Activated CD4-positive, alpha-beta T cell treated with anti-CD3 and anti-CD28 coated beads for 24 hours (primary cell): ENCODE measurements around the gene PNMA5.
"Not testable (repeated sequence)": the region's sequence is repeated elsewhere in the genome, so short reads cannot be mapped to it uniquely, and the experiment has no call there.

ENCODE experiments used
- DNase-seq, 2 donors: peaks; one replicate each; pipeline ENCODE4 v3.0.0-alpha.2; 2020; ENCODE audit warnings: low read depth in 2 of 2

The PNMA5 gene

DNA sequence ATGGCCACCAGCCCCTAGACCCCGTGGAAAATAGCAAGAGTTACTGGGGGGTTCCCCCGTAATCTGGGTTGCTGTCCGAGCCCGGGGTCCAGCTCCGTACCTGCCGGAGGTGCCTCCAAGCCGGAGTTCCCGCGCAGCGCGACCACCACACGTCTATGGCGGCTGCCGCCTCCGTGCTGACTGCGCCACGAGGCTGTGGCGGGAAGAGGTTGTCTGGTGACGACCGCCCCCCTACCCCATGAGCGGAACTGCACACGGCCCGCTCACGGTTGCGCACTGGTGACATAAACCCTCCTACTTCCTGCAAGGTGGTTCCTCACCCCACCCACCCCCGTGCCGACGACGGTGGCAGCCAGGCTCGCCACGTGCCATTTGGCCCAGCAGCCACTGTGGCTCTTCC, at the start of gene PNMA5:
Gene PNMA5 (minus strand): TSS at position 184 of the 400 bp plus-strand sequence. CDS start 2,518 bp downstream, outside the sequence.
- no peak for DNase-seq

DNA sequence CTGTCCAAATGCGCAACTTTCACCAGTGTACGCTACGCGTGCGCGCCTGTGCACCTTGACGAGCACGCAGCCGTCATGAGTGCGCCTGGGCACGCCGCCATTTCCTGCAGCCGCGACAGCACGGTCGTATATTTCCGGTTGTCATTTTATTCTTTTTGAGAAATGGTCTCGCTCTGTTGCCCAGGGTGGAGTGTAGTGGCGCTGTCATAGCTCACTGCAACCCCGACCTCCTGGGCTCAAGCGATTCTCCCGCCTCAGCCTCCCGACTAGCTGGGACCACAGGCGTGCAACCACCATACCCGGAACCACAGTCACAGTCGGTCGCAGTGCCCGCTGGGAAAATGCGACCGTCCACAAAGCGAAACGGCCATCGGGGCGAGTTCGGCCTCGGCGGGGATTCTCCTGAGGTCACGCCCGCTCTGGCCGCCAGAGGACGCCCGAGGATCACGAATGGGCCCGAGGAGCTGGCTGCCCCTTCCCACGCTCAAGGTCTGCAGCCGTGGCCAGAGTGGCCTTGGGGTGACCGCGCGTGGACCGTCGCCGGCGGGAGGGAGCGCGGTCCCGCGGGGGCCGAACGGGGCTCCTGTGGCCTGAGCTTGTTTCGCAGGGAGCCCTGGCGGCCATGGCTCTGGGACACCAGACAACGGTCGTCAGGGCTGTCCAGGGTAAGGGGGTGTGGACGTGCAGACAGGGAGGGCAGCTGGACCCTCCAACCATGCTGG, 38.6 kb upstream of the PNMA5 start:
- peak; percentile 37 to 47 for DNase-seq

DNA sequence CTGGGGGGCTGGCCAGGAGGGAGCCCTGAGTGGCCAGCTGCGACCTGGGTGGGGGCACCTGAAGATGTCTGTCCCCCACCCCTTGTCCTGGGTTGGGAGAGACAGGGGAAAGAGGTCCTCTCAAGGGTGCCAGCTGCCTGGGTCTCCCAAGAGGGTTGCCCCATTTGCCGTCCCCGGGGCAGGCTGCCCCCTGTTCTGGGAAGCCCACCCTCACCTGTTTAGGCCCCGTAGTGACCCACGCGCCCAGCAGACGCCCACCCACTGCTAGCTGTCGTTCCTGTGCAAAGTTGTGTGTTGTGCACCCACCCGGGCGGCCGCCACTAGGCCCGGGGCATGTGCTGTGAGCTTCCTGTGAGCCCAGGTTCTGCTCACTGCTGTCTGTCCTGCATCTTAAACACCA, 36.9 kb upstream of the PNMA5 start:
- DNase-seq: no peak

DNA sequence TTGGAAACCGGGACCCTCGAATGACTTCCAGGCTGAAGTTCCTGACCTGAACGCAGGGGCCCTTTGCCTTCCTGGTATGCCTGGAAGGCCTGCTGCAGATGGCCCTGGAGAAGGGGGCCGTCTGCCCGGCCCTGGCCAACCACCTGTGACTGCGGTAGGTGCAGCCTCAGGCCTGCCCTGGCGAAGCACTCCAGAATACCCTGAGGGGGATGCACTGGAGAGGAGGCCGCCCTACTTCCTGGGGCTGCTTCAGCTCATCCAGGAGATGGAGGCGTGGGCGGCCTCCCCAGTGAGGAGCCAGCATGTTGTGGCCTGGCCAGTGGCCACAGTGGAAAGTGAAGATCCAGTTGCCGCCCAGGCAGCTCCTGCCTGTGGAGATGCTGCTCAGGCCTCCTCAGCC, 36.0 kb upstream of the PNMA5 start:
- no peak for DNase-seq

DNA sequence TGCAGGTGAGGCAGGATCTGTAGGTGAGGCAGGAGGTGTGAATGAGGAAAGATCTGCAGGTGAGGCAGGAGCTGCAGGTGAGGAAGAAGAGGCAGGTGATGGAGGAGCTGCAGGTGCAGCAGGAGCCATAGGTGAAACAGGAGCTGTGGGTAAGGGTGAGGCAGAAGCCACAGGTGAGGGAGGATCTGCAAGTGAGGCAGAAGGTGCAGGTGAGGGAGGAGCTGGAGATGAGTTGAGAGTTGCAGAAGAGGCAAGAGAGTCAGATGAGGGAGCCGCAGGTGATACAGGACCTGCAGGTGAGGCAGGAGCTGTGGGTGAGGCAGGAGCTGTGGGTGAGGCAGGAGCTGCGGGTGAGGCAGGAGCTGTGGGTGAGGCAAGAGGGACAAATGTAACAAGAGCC, 35.2 kb upstream of the PNMA5 start:
- DNase-seq: no peak

DNA sequence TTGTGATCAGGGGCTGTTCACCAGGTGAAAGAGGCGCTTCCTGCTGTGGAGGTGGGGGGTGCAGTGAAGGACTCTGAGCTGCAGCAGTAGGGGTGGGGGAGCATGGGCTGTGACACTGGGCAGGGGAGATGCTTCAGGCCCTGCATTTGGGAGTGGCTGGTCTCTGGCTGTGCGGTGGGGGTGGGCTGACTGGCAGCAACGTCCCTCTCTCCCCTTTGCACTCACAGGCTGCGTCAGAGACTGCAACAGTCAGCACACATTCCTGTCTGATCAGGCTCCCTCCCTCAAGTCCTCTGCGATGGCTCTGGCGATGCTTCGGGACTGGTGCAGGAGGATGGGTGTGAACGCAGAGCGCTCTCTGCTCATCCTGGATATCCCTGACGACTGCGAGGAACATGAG, 34.6 kb upstream of the PNMA5 start:
- not testable (repeated sequence) for DNase-seq

DNA sequence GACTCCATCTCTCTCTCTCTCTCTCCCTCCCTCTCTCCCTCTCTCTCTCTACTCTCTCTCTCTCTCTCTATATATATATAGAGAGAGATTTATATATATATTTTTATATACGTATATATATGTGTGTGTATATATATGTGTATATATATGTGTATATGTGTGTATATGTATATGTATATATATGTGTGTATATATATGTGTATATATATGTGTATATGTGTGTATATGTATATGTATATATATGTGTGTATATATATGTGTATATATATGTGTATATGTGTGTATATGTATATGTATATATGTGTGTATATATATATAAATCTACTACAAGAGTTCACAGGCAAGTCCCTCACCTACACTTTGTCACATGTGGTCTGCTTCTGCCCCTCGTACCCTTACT, 32.6 kb upstream of the PNMA5 start:
- DNase-seq: not testable (repeated sequence)

DNA sequence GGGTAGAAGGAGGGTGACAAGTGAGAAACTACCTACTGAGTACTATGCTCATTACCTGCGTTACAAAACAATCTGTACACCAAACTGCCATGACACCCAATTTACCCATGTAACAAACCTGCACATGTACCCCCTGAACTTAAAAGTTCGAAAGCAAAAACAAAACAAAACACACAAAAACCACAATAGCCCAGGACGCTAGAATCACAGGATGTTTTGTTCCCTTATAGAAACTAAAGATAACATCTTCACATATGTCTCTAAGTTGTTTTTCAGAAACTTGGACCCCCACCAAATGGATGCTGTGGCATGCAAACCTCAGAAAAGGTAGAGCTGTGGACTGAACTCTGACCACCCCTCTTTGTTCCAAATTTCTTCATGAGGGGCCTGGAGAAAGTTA, 25.2 kb upstream of the PNMA5 start:
- no peak for DNase-seq

DNA sequence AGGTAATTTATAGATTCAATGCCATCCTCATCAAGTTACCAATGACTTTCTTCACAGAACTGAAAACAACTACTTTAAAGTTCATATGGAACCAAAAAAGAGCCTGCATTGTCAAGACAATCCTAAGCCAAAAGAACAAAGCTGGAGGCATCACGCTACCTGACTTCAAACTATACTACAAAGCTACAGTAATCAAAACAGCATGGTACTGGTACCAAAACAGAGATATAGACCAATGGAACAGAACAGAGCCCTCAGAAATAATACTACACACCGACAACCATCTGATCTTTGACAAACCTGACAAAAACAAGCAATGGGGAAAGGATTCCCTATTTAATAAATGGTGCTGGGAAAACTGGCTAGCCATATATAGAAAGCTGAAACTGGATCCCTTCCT, 23.3 kb upstream of the PNMA5 start:
- DNase-seq: not testable (repeated sequence)

DNA sequence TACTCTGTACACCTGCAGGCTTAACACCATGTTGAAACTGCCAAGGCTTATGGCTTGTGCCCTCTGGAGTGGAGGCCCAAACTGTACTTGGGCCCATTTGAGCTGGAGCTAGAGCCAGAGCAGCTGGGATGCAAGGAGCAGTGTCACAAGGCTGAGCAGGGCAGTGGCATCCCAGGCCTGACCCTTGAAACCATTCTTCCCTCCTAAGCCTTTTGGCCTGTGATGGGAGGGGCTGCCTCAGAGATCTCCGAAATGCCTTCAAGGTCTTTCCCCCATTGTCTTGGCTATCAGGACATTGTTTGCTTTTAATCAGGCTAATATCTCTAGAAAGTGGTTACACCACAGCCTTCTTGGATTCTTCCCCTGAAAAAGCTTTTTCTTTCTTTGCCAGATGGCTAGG, 10.9 kb upstream of the PNMA5 start:
- no peak for DNase-seq

DNA sequence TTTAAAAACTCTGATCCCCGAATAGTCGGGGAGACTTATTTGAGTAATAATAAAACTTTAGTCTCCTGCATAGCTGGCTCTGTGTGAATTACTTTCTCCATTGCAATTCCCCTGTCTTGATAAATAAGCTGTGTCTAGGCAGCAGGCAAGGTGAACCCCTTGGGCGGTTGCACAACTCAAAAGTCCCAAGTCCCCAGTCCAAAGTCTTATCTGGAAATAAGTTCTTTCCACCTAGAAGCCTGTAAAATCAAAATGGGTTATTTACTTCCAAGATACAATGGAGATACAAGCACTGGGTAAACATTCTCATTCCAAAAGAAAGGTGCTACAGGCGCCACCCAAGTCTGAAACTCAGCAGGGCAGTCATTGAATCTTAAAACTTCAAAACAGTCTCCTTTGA, 10.1 kb upstream of the PNMA5 start:
- no peak for DNase-seq

DNA sequence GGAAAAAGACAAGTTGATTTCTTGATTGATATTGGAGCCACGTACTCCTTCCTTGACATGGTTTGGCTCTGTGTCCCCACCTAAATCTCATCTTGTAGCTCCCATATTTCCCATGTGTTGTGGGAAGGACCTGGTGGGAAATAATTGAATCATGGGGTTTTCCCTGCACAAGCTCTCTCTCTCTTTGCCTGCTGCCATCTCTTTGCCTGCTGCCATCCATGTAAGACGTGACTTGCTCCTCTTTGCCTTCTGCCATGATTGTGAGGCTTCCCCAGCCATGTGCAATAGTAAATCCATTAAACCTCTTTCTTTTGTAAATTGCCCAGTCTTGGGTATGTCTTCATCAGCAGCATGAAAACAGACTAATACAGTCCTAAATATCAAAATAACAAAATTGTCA, 8.3 kb upstream of the PNMA5 start:
- DNase-seq: not testable (repeated sequence)

DNA sequence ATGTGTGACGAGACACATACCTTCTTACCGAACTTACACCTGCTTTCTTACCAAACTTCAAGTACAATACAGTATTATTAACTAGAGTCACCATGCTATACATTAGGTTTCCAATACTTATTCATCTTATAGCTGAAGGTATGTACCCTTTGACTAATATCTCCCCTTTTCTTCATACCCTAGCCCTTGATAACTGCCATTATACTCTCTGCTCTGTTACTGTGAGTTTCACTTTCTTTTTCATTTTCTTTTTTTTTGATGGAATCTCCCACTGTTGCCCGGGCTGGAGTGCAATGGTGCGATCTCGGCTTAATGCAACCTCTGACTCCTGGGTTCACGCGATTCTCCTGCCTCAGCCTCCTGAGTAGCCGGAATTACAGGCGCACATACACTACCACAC, 3.4 kb upstream of the PNMA5 start:
- no peak for DNase-seq

DNA sequence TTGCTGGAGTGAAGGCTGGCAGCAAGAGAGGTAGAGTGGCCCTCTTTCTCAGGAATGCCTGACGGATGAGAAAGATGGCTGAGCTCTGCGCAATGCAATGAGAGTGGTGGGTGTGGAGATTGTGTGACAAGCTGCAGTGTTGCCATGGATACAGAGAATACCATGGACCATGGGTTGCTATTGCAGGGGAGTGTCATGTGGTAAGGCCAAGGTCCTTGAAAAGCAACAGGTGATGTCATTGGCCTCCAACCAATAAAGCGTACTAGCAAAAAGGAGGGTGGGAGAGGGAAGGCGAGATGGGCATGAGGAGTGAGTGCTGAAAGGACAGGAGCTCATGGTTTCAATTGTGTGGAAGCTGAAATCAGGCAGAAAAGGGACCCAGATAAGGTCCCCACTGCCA, 1.8 kb downstream of the PNMA5 start:
- DNase-seq: no peak

DNA sequence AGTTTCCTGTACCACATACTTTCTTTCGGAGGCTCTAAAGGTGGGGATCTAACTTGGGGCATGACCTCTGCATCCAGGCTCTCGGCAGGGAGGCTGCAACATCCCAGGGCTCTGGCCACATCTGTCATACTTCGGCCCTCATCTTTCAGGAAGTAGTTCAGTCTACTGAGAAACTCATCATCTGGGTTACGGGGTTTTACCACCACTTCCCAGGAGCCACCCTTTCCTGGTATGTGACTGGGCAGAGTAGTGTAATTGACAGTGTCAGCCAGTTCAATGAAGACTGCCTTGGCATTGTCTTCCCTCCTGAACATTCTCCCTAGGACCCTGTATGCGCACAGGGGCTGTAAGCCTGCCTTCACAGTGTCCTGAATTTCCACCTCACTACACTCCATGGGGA, 2.8 kb downstream of the PNMA5 start:
- no peak for DNase-seq

DNA sequence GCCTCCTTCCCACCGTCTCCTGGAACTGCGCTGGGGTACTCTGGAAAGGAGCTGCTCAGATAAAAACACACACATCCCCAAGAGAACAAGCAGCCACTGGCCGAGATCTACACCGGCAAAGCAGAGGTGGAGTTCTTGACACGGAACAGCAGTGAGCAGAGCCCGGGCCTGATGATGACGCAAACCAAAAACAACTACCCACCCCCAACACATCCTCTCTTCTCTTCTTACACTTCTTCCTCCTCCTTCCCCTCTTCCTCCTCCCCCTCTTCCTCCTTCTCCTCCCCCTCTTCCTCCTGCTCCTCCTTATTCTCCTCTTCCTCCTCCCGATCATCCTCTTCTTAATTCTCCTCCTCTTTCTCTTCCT, 4.6 kb downstream of the PNMA5 start:
- no peak for DNase-seq

DNA sequence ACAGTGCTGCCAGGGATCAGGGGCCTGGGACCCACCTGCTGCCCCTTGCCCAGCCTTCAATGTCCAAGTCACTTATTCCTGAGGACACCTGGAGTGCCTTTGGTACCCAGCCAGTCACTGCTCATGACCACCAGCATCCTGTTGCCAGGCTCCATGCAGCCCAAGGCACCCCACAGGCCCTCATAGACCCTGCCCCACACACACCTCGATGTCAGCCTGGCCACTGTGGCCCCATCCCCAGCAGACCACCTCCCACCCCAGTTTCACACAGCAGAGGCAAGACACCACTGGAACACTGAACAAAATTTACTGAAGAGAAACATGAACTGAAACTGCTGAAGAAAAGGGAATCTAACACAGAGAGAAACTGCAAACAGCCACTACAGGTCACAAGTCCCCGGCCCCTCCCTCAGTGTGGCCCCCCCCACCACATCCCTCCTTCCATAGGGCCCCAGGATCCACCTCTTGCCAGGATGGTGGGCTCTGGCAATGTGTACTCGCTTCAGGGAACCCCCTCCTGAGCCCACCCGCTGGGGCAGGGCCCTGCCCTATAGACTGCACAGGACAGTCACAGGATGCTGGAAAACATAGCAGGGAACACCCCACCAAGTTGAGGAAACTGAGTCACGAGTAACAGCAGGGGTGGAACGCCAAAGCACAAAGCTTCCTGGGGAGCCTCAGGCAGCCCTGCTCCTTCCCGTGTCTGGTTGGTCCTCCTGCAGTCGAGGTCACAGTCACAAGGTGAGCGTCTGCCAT, 5.2 kb downstream of the PNMA5 start:
- no peak for DNase-seq

DNA sequence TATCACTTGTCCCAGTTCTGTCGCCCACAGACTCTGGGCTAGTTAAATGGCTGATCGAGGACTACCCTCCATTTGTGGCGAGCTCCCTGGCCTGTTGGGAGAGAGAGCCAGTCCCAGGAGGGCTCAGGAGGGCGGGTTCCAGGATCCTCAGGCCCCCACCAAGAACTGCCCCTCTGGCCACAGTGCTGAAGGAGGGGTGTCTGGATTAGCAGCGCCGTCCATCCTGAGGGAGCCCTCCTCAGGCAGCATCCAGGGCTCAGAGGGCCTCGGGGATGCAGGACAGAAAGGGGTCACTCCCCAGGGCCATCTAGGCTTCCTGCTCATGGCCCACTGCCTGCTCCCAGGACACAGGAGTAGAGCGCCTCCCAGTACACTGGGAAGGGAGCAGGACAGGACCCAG, 6.1 kb downstream of the PNMA5 start:
- no peak for DNase-seq

DNA sequence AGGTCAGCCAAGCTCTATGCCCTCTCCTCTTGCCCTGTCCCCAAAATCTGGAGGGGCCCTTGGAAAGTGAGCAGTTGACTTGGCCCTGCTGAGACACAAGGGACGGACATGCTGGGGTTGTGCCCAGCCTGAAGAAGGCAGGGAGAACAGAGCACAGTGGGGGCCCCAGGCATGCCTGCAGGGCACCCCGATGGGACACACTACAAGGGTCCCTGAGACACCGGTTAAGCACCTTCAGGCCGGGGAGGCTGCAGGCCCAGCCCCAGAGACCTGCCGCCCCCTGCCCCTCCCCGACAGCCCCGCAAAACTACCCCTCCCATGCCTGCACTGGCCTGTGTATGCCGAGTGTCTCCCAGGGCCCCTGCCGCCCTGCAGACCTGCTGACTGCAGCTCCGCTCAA, 6.8 kb downstream of the PNMA5 start:
- DNase-seq: not testable (repeated sequence)

DNA sequence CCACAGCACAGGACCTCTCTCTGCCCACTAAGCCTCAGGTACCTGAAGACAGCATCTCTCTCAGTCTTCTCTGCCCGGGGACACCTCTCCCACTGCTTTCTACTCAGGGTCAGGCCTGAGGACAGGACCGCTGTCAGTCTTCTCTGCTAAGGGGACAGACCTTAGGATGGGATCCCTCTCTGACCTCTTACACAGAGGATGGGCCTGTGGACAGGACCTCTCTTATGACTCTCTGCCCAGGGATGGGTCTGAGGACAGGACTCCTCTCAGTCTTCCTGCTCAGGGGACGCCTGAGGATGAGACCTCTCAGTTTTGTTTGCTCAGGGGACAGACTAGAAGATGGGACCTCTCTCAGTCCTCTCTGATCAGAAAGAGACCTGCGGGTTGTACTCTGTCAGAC, 8.5 kb downstream of the PNMA5 start:
- not testable (repeated sequence) for DNase-seq

DNA sequence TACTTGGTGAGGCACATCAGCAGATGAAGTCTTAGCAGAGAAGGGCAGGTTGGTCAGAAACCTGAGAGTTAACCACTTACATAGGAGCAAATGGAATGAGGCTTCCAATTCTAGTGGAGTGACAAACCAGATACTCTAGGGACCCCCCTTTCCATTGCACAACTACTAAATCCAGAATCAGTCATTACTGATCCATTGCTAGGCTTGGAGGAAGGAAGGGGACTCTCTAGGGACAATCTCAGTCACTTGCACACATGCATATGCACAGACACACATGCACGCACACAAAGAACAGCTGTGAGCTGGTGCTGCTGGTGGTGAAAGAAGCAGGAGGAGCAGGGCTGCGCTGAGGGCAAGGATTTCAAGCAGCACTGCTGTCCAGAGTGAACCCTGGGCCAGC, 25.7 kb downstream of the PNMA5 start:
- DNase-seq: no peak

DNA sequence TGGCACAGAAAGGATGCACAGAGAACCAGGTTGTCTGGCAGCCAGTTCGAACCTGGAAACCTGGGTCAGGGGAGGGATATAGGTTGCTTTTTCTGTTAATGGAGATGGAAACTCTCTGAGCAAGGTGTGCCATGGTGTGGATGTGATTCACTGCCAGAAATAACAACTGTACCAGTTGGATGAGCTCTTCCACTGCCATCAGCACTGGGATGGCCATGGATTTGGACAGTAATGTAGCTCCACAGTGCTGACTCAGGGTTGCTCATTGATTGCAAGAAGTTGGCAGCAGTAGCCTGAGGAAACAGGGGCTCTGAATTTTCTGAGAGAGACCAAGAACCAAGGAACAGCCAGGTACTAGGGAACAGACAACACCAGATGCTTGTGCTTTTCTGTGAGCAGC, 33.8 kb downstream of the PNMA5 start:
- DNase-seq: no peak

DNA sequence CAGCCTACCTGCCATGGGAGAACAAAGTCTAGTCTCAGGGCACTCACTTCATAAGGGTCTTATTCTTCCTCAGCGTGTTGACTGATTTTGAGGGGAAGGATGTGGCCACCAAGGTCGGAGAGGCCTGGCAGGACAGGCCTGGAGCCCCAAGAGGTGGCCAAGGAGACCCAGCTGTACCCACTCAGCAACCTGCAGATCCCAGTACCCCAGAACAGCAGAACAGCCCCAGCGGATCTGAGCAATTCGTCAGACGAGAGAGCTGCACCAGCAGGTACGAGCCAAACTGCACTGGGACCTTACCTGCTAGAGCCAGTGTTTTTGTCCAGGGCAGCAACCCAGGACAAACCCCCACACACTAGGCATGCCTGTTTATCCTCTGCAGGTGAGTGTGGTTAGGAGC, 34.3 kb downstream of the PNMA5 start:
- DNase-seq: no peak
